ENCODE results near the gene SLX9.

DNA sequence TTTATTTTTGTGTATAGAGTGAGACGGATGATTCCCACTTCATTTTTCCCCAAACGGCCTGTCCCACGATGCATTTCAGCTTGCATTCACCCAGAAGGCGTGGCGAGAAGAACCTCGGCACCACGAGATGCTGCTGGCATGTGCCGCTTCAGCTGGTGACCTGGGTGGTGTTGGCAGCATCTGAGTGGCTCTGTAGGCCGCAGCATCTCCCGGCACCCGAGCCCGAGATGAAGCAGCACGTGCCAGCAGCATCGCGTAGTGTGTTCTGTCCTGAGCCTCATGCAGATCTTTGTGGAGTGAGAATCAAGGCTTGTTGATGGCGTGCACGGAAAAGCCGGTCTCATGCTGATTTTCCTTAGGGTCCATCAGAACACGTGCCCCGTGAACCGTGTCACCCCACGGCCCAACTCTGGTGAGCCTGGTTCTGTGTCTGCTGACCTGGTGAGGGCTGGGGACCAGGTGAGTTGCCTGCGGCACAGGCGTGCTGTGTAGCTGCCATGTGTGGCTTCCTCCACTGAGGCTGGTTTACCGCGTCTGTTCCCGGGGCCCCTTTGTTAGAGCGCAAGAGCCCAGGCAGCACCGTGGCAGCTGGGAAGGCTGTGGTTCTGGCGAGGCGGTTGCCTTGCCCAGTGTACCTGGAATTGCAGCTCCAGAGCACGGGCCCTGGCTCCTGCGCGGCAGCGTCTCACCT, 16.7 kb downstream of the SLX9 start:
- TF ChIP-seq, protein P1, sequence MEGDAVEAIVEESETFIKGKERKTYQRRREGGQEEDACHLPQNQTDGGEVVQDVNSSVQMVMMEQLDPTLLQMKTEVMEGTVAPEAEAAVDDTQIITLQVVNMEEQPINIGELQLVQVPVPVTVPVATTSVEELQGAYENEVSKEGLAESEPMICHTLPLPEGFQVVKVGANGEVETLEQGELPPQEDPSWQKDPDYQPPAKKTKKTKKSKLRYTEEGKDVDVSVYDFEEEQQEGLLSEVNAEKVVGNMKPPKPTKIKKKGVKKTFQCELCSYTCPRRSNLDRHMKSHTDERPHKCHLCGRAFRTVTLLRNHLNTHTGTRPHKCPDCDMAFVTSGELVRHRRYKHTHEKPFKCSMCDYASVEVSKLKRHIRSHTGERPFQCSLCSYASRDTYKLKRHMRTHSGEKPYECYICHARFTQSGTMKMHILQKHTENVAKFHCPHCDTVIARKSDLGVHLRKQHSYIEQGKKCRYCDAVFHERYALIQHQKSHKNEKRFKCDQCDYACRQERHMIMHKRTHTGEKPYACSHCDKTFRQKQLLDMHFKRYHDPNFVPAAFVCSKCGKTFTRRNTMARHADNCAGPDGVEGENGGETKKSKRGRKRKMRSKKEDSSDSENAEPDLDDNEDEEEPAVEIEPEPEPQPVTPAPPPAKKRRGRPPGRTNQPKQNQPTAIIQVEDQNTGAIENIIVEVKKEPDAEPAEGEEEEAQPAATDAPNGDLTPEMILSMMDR (IDR thresholded peaks at IDR 0.05): no peak
- TF ChIP-seq EZH2 (IDR thresholded peaks at IDR 0.05; ENCODE audit: borderline replicate concordance, insufficient read depth, low read depth, low read length, poor library complexity, severe bottlenecking): no peak
